ENCODE measurements around the gene ATG4D. TPM values are rescaled to one million over a fixed set of nuclear protein-coding genes. Genes with fewer than 3 reads are reported as not detected.
A peak's percentile ranks its signal among the peaks of the same experiment; 100 is the strongest.

The ATG4D gene
- total RNA-seq, 1 donor from 2014 or later, result 5.1 TPM

- Histone ChIP-seq H4K20me1 (ENCODE audit: low read depth) (no peaks in the 10 kb centered on the region), H3K4me1 (no peaks in the 10 kb centered on the region), H3K36me3 (no peaks in the 10 kb centered on the region), H3K9me3 (ENCODE audit: low read depth) (no peaks in the 10 kb centered on the region), H3K9ac (peak within 1 kb of the TSS; percentile 48), H3F3A (ENCODE audit: low read depth) (peaks cover 21% of the 10 kb centered on the region), H2AFZ (replicated peaks) (peak within 1 kb of the TSS; percentile 78), H3K27me3 (peaks cover 12% of the 10 kb centered on the region), H3K79me2 (ENCODE audit: low read depth) (peaks cover 43% of the 10 kb centered on the region), H3K4me3 (peak within 1 kb of the TSS; percentile 91), H3K4me2 (peak within 1 kb of the TSS; percentile 96), H3K27ac (no peak within 1 kb of the TSS)
- Mint-ChIP-seq H3K4me3 (peak within 1 kb of the TSS; percentile 91), H3K27ac (peak within 1 kb of the TSS; percentile 98), H3K36me3 (peaks cover 15% of the 10 kb centered on the region), H3K4me1 (peaks cover 13% of the 10 kb centered on the region), H3K9me3 (no peaks in the 10 kb centered on the region), H3K27me3 (ENCODE audit: insufficient read depth, low read depth) (peaks cover 12% of the 10 kb centered on the region)
- TF ChIP-seq EZH2 (IDR thresholded peaks at IDR 0.05) (peak; percentile 14), CTCF (IDR thresholded peaks at IDR 0.05) (no peak), EZH2phosphoT487 (IDR thresholded peaks at IDR 0.05) (peak; percentile 30)
- peak; percentile 63 for DNase-seq (ENCODE audit: low spot score)
Measured at GRCh38 chr19:10503002-10503789, 40.5 kb upstream of the ATG4D start, which contains the start of gene KEAP1. KEAP1 (minus strand) TSS chr19:10503356; CDS start chr19:10500033, 3,323 bp downstream.

GRCh38 chr19:10505583-10506229, 38.0 kb upstream of the ATG4D start:
- H3K27ac Mint-ChIP-seq, result no peak overlapping the region
- DNase-seq (ENCODE audit: low spot score), result peak; percentile 83
- no peaks in the 10 kb centered on the region for H3K9me3 ChIP-seq (ENCODE audit: low read depth)
- no peak overlapping the region for H3K4me2 ChIP-seq
- H3K79me2 ChIP-seq (ENCODE audit: low read depth), result peaks cover 18% of the 10 kb centered on the region
- peaks cover 12% of the 10 kb centered on the region for H3K4me1 Mint-ChIP-seq
- H3K36me3 ChIP-seq, result no peaks in the 10 kb centered on the region
- peaks cover 21% of the 10 kb centered on the region for H3F3A ChIP-seq (ENCODE audit: low read depth)
- no peak overlapping the region for H3K4me3 ChIP-seq
- H4K20me1 ChIP-seq (ENCODE audit: low read depth), result no peaks in the 10 kb centered on the region
- H3K36me3 Mint-ChIP-seq, result peaks cover 4% of the 10 kb centered on the region
- H3K9me3 Mint-ChIP-seq, result no peaks in the 10 kb centered on the region
- H3K27ac ChIP-seq, result no peak overlapping the region
- no peaks in the 10 kb centered on the region for H3K4me1 ChIP-seq
- no peak overlapping the region for H2AFZ ChIP-seq (replicated peaks)
- no peak overlapping the region for H3K9ac ChIP-seq
- TF ChIP-seq CTCF (IDR thresholded peaks at IDR 0.05), result peak; percentile 73
- no peak for TF ChIP-seq EZH2 (IDR thresholded peaks at IDR 0.05)
- H3K4me3 Mint-ChIP-seq, result peak overlapping the region; percentile 31
- peaks cover 11% of the 10 kb centered on the region for H3K27me3 Mint-ChIP-seq (ENCODE audit: insufficient read depth, low read depth)
- H3K27me3 ChIP-seq, result peaks cover 17% of the 10 kb centered on the region

GRCh38 chr19:10508036-10508435, 35.7 kb upstream of the ATG4D start:
- Histone ChIP-seq H3K27ac (no peak overlapping the region), H3K4me1 (no peaks in the 10 kb centered on the region), H3K4me3 (no peak overlapping the region), H3K27me3 (peaks cover 40% of the 10 kb centered on the region), H3F3A (ENCODE audit: low read depth) (peaks cover 21% of the 10 kb centered on the region), H3K4me2 (no peak overlapping the region), H3K79me2 (ENCODE audit: low read depth) (no peaks in the 10 kb centered on the region), H3K9ac (no peak overlapping the region), H3K36me3 (no peaks in the 10 kb centered on the region), H2AFZ (replicated peaks) (no peak overlapping the region), H4K20me1 (ENCODE audit: low read depth) (peaks cover under 1% of the 10 kb centered on the region), H3K9me3 (ENCODE audit: low read depth) (no peaks in the 10 kb centered on the region)
- H3K9me3 Mint-ChIP-seq, result no peaks in the 10 kb centered on the region
- H3K27me3 Mint-ChIP-seq (ENCODE audit: insufficient read depth, low read depth), result peaks cover 12% of the 10 kb centered on the region
- H3K27ac Mint-ChIP-seq, result no peak overlapping the region
- peaks cover 6% of the 10 kb centered on the region for H3K4me1 Mint-ChIP-seq
- TF ChIP-seq CTCF (IDR thresholded peaks at IDR 0.05) (no peak), EZH2phosphoT487 (IDR thresholded peaks at IDR 0.05) (no peak), EZH2 (IDR thresholded peaks at IDR 0.05) (no peak)
- DNase-seq (ENCODE audit: low spot score), result no peak
- no peaks in the 10 kb centered on the region for H3K36me3 Mint-ChIP-seq
- H3K4me3 Mint-ChIP-seq, result no peak overlapping the region
